Endothelial cell of hepatic sinusoid (primary cell): ENCODE measurements around the gene SMAD4.
"Not testable (repeated sequence)": the region's sequence is repeated elsewhere in the genome, so short reads cannot be mapped to it uniquely, and the experiment has no call there.

Experiments
- in situ Hi-C: cut with HindIII; loops from 2 replicates; pipeline ENCODE4 v1.10.0; 2017; ENCODE audit warnings: low sequenced_read_pairs

SMAD4 gene

GRCh38 chr18:51107598-51108305 is 77.7 kb downstream of the SMAD4 start:
- in situ Hi-C loops: loop anchor here (5.0 kb wide), 1 partner anchor 90 kb away; the partner anchor contains the start of gene MEX3C

DNA sequence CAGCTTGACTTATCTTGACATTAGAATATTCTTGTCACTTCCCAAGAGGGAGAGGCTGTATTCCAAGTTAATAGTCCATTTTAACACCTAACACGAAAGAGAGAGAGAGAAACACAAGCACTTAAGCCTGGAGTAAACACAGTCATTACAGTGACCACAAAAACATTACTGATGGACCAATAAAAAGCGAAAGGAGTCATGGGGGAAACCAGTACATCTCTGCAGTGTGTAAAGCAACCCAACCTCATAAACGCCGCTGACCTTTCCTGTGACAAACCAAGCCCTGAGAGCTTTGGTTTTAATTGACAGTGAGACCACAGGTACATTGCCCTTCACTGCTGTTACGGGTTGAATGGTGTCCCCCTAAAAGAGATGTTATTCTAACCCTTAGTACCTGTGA is 78.3 kb downstream of the SMAD4 start:
- in situ Hi-C loops: loop anchor here (5.0 kb wide), 1 partner anchor 89 kb away; the partner anchor contains the start of gene MEX3C

- in situ Hi-C loops: no loop called here
Observed at GRCh38 chr18:51110073-51110797, 80.2 kb downstream of the SMAD4 start.

DNA sequence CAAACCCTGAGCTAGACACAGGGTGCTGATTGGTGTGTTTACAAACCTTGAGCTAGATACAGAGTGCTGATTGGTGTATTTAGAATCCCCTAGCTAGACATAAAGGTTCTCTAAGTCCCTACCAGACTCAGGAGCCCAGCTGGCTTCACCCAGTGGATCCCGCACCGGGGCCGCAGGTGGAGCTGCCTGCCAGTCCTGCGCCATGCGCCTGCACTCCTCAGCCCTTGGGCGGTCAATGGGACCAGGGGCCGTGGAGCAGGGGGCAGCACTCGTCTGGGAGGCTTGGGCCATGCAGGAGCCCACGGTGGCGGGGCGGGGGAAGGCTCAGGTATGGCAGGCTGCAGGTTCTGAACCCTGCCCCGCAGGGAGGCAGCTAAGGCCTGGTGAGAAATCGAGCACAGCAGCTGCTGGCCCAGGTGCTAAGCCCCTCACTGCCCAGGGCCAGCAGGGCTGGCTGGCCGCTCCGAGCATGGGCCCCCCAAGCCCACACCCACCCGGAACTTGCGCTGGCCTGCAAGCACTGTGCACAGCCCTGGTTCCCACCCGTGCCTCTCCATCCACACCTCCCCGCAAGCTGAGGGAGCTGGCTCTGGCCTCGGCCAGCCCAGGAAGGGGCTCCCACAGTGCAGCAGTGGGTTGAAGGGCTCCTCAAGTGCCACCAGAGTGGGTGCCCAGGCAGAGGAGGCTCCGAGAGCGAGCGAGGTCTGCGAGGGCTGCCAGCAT is 81.8 kb downstream of the SMAD4 start:
- in situ Hi-C loops: not testable (repeated sequence)

- in situ Hi-C loops: not testable (repeated sequence)
Observed at GRCh38 chr18:51116996-51117395, 87.0 kb downstream of the SMAD4 start.

DNA sequence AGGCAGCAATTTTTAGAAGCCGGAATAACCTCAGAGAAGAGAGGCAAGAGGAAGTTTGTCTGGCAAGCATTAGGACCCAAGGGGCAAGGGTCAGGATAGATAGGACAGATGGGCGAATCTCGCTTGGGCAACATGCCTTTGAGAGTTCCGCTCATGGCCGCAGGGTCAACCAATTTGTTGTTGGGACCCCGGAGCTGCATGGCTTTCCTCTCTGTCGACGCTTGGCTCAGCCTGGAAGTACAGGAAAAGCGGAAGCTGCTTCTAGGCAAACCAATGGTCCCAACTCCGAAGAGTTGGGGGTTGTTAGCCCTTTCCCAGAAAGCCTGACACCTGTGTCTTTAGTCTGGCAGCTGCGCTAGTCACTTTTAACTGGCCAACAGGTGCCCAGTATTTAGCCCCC is 89.5 kb downstream of the SMAD4 start:
- in situ Hi-C loops: not testable (repeated sequence)

DNA sequence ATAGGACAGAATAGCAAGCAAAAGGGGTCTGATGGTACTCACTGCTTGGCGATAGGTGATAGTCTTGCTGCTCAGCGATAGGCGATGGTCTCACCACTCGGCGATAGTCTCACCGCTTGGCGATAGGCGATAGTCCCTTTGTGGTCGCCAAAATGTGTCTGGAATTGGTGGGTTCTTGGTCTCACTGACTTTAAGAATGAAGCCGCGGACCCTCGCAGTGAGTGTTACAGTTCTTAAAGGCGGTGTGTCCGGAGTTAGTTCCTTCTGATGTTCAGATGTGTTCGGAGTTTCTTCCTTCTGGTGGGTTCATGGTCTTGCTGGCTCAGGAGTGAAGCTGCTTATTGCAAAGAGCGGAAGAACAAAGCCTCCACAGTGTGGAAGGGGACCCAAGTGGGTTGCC is 90.0 kb downstream of the SMAD4 start:
- in situ Hi-C loops: not testable (repeated sequence)

- in situ Hi-C loops: no loop called here
Observed at GRCh38 chr18:51120809-51121596, 91.0 kb downstream of the SMAD4 start.

DNA sequence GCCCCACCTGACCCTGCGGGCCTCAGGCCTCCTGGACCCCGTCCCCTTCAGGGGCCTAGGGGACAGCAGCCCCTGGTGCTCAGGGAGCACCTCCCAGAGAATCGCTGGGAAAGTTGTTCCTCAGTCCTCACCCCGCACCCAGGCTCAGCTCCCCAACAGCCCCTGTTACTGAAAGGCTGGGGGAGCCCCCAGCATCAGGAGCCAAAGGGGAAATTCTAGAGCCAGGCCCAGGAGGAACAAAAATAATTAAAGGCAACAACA is 91.5 kb downstream of the SMAD4 start:
- in situ Hi-C loops: no loop called here

DNA sequence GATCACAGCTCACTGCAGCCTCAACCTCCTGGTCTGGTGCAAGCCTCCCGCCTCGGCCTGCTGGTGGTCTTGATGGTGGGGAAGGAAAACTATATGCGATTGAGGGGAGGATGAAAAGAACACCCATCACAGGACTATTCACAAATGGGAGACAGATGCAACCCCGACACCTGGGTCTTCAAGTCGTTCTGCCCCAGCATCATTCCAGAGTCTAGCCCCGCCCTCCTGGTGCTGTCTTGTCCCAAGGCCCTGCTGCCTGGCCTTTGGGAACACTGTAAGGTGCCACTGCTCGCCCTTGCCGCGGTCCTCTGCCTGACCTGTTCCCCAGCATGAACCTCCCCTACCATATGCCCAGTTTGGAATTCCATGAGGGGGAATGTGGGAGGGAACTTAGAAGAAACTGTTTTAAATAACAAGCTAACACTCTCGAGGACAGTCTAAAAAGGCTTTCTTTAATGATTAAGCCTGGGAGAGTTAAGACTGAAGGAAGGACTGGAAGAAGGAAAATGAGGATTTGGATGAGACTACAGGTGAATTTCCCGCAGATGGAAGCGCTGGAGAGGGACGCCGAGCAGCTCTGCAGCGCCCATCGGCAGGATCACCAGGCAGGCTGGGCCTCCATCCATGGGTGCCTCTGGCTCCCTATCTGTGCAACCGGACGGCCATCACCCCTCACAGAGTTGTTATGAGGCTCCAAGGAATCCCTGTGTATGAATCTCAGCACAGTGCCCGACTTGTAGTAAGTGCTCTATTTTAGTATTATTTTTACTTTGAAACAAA is 92.4 kb downstream of the SMAD4 start:
- in situ Hi-C loops: no loop called here

GRCh38 chr18:51123046-51123395 is 93.0 kb downstream of the SMAD4 start:
- in situ Hi-C loops: no loop called here

DNA sequence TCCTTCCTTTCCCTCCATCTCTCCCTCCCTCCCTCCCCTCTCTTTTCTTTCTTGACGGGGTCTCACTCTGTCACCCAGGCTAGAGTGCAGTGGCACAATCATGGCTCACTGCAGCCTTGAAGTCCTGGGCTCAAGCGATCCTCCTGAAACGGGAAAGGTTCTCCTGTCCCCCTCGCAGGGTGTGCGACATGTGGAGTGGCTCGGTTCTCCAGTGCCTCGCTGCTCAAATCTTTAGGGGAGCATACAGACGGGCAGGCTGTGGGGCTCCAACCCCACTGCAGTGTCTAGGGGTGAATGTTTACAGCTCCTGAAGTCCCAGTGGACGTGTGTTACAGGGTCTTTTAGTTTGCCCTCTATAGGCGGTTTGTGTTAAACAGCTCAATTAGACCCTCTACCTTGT is 93.5 kb downstream of the SMAD4 start:
- in situ Hi-C loops: no loop called here

DNA sequence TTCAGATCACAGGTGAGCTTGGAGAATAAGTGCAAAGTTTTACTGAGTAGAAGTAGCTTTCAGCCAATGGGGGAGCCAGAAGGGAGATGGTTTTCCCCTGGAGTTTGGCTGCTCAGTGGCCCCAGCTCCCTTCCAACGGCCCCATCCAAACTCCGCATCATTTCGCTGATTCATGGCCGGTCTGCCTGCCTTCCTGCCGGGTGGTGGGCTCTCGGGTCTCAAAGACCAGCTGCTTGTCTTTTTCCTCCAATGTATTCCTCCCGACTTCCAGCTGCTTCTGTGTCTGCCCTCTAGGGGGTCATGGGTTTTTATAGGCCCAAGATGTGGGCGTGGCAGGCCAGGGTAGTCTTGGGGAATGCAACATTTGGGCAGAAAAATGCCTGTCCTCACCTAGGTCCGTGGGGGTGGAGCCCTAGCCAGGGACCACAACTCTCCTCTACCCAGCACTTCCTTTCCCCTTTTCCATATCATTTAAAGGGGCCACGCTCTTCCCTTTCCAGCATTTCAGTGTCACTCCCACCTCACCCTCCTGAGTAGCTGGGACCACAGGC is 94.0 kb downstream of the SMAD4 start:
- in situ Hi-C loops: no loop called here

DNA sequence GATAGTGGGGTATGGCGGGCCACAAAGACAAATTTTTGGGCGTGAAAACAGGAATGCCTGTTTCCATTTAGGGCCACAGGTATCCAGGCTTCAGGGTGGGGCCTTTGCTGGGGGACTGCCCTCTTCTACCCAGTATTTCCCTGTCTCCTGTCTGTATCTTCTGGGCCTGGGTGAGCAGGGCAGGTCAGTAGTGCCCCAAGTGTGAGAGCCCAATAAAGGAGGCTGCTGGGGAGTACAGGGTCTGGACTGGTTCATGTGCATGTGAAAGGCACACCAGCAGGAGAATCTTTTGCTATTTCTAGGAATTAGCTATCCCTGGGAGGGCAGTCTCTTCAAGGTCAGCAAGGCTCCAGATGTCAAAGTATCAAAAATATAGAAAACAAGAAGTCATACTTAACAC is 96.0 kb downstream of the SMAD4 start:
- in situ Hi-C loops: no loop called here

- in situ Hi-C loops: no loop called here
Observed at GRCh38 chr18:51127664-51128063, 97.7 kb downstream of the SMAD4 start.

- in situ Hi-C loops: no loop called here
Observed at GRCh38 chr18:51128533-51128932, 98.5 kb downstream of the SMAD4 start.

GRCh38 chr18:51132256-51132935 is 102.4 kb downstream of the SMAD4 start:
- in situ Hi-C loops: no loop called here

GRCh38 chr18:51133580-51134160 is 103.7 kb downstream of the SMAD4 start:
- in situ Hi-C loops: no loop called here
